NB4 (cell line): Measurements from ENCODE around the gene LRTM2.

Experiments
- DNase-seq: peaks from one replicate; pipeline ENCODE4 v3.0.0; 2010; ENCODE audit warnings: low read depth
- H3K4me3 ChIP-seq: one replicate; pipeline ENCODE4 v1.5.1; 2011; ENCODE audit warnings: mild to moderate bottlenecking, low read depth, low read length, moderate library complexity
- MYC ChIP-seq: IDR thresholded peaks from 2 replicates; pipeline ENCODE4 v1.6.1; 2011; ENCODE audit warnings: low read depth, low read length
- POLR2A ChIP-seq: IDR thresholded peaks from 2 replicates; pipeline ENCODE4 v1.6.1; 2011; ENCODE audit warnings: mild to moderate bottlenecking; ENCODE audit not compliant: insufficient read length; ENCODE audit errors: extremely low read depth
- TF ChIP-seq, protein P1 (sequence below): IDR thresholded peaks from 2 replicates; pipeline ENCODE4 v1.6.1; 2011; ENCODE audit warnings: low read depth, low read length
- TF ChIP-seq, protein P2 (sequence below): IDR thresholded peaks from one replicate; pipeline ENCODE4 v1.5.1; 2012; ENCODE audit warnings: low read depth, low read length

The LRTM2 gene

DNA sequence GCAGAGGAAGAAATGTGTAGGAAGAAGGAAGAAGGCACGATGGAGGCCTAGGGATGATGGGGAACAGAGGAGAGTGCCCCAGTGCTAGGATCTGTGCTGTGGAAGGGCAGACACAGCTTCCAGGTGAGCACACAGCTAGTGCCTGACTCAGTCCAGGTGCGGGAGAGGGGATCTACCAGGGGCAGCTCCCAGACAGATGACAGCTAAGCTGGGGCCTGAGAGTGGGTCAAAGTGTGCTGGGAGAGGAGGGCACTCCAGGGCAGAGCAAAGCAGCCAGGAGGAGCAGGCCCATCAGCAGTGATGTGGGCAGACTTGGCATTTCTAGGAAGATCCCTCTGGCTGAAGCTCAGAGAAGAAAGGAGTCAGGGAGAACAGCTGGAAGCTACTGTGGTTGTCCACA lies 36.7 kb downstream of the LRTM2 start:
- TF ChIP-seq, protein P1, sequence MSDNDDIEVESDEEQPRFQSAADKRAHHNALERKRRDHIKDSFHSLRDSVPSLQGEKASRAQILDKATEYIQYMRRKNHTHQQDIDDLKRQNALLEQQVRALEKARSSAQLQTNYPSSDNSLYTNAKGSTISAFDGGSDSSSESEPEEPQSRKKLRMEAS = no peak
- TF ChIP-seq, protein P2, sequence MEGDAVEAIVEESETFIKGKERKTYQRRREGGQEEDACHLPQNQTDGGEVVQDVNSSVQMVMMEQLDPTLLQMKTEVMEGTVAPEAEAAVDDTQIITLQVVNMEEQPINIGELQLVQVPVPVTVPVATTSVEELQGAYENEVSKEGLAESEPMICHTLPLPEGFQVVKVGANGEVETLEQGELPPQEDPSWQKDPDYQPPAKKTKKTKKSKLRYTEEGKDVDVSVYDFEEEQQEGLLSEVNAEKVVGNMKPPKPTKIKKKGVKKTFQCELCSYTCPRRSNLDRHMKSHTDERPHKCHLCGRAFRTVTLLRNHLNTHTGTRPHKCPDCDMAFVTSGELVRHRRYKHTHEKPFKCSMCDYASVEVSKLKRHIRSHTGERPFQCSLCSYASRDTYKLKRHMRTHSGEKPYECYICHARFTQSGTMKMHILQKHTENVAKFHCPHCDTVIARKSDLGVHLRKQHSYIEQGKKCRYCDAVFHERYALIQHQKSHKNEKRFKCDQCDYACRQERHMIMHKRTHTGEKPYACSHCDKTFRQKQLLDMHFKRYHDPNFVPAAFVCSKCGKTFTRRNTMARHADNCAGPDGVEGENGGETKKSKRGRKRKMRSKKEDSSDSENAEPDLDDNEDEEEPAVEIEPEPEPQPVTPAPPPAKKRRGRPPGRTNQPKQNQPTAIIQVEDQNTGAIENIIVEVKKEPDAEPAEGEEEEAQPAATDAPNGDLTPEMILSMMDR = no peak
- TF ChIP-seq POLR2A (no peak), MYC (no peak)
- H3K4me3 ChIP-seq = no peak overlapping the region
- DNase-seq = no peak

DNA sequence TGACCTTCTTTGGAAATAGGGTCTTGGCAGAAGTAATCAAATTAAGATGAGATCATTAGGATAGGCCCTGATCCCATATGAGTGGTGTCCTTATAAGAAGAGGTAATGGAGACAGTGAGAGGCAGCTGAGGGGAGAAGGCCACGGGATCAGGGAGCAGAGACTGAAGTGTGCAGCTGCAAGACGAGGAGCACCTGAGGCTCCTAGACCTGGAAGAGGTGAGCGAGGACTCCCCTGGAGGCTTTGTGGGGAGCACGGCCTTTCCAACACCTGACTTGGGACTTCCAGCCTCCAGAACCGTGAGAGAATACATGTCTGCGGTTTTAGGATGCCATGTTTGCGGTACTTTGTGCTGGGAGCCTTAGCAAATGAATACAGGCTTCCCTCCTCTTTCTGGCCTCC lies 37.5 kb downstream of the LRTM2 start:
- H3K4me3 ChIP-seq = no peak overlapping the region
- no peak for DNase-seq
- TF ChIP-seq, protein P2 = no peak
- TF ChIP-seq POLR2A (no peak), MYC (no peak)
- TF ChIP-seq, protein P1 = no peak

DNA sequence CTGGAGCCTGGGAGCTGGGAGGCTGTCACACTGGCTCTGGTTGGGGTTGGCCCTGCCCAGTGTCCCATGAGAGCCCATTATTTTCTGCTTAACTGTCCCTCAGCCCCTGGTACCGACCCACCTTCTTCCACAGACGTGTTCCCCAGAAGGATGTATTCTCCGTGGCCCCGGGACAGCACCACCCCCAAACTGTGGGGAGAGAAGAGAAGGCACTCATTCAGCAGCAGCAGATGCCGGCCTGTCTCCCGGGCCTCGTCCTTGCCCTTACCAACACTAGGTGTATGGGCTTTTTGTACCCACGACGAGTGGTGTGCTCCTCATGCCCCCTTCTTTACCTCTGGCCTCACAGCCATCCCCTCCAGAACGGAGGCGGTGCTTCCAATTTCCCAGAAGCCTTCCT lies 38.1 kb downstream of the LRTM2 start:
- no peak overlapping the region for H3K4me3 ChIP-seq
- no peak for DNase-seq
- TF ChIP-seq, protein P2 = no peak
- TF ChIP-seq MYC (no peak), POLR2A (no peak)
- TF ChIP-seq, protein P1 = no peak

DNA sequence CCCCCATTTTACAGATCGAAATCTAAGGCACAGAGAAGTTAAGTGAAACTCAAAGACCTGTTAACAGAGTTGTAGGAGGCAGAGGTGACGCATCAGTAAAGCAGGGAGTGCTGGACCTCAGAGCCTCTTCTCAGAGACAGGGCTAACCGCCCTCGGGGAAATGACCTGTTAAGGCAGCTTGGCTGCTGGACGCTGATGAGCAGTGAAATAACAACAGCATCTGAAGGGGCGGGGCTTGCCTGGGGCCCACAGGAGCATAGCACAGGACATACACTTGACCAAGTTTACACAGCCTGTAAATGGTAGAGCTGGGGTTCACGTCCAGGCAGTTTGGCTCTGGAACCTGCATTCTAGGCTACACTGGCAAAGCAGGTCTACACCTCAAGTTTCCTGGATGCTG lies 39.3 kb downstream of the LRTM2 start:
- no peak for TF ChIP-seq POLR2A
- H3K4me3 ChIP-seq = no peak overlapping the region
- no peak for DNase-seq

DNA sequence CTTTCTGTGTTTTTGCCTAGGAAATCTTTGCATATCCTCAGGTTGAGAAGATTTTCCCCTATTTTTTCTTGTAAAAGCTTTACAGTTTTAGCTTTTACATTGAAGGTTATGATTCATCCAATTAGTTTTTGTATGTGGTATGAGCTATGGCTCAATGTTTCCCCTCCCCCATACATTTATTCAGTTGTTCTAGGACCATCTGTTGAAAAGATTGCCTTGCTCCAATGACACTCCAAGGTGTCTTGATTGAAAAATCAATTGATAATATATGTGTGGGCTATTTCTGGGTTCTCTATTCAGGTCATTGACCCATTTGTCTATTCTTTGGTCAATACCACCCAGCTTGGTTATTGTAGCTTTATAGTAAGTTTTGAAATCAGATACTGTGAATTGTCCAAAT lies 42.6 kb downstream of the LRTM2 start:
- TF ChIP-seq MYC (no peak), POLR2A (no peak)
- no peak overlapping the region for H3K4me3 ChIP-seq
- DNase-seq = peak; percentile 22

DNA sequence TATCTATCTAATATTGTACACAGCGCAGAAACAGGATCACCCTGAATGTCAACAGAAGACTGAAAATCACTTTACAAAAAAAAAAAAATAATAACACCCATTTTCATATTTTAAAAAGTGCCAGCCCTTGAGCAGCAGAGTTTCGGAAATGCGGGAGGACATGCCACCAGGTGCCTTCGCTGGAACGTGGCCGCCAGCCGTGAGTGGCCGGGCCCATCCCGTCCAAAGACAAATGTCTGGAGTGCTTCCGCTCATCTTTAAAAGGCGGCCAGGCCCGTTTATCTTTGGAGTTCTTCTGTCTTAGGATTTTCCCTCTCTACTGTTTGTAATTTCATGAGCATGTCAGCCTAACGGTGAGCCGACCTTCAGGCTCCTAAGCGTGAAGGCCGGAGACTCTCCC lies 43.5 kb downstream of the LRTM2 start:
- TF ChIP-seq, protein P2 = no peak
- TF ChIP-seq, protein P1 = no peak
- TF ChIP-seq MYC (no peak), POLR2A (no peak)
- no peak for DNase-seq

DNA sequence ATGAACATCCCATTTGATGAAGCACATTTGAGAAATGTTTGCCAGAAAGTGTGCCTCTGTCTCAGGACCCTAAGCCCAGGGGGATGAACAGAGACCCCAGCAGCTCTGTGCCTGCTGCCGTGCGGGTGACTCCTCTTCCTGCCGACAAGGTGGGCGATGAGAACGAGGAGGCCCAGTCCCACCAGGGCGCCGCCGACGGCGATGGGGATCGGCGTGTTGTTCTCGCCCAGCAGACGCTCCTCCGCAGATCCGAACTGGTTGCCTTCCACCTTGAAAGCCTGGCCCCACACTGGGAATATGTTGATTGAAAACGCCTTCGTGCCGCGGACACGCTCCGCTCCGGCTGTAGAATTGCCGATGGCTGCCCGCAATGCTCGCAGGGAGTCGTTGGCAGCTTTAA lies 44.1 kb downstream of the LRTM2 start:
- TF ChIP-seq, protein P2 = no peak
- TF ChIP-seq POLR2A (no peak), MYC (no peak)
- TF ChIP-seq, protein P1 = no peak
- no peak for DNase-seq
- H3K4me3 ChIP-seq = no peak overlapping the region

More for the DNA sequence above, 43.5 kb downstream of the LRTM2 start:
- H3K4me3 ChIP-seq = no peak overlapping the region
